Pancreas (tissue), 10 donors: ENCODE data around the gene KLHL8. TPM values are rescaled to one million over a fixed set of nuclear protein-coding genes. Genes with fewer than 3 reads are reported as not detected.
A peak's percentile ranks its signal among the peaks of the same experiment; 100 is the strongest.

Source experiments
- ATAC-seq, 4 donors: fragments of 200-7000 bp; cut with Tn5 transposase; one replicate each; pipeline versions ENCODE4 v1.8.0 to v1.9.1; 2020; ENCODE audit warnings: mild to moderate bottlenecking in 4 of 4, moderate library complexity in 4 of 4
- DNase-seq, 6 donors: peaks; one replicate each; pipeline ENCODE4 v3.0.0-alpha.2; 2020
- FAIRE-seq: peaks from 2 replicates; lab custom pipeline; 2012; peaks lifted over from hg19 to GRCh38; lab: Jason Lieb, UNC
- H3K27ac ChIP-seq, 4 donors: fragments of 200-600 bp; sonication (generic); 1 replicate in 3 of 4; 2 replicates in 1 of 4; pipeline versions ENCODE4 v1.5.0 to v1.8.0; 2020
- H3K27me3 ChIP-seq, 4 donors: fragments of 200-600 bp; one replicate each; pipeline ENCODE4 v1.8.0; 2021
- H3K36me3 ChIP-seq, 3 donors: fragments of 200-600 bp; sonication (generic) in 1 of 3; one replicate each; pipeline versions ENCODE4 v1.5.0 to v1.8.0; 2020 to 2021
- H3K4me1 ChIP-seq, 3 donors: fragments of 200-600 bp; one replicate each; pipeline ENCODE4 v1.8.0; 2021
- H3K4me3 ChIP-seq, 4 donors: fragments of 200-600 bp; sonication (generic) in 2 of 4; one replicate each; pipeline versions ENCODE4 v1.5.0 to v1.8.0; 2020 to 2021
- H3K9me3 ChIP-seq, 4 donors: fragments of 200-600 bp; one replicate each; pipeline ENCODE4 v1.8.0; 2021
- WGBS, 2 donors: extraction: QIAGEN DNeasy Blood & Tissue Kit; methylation state at CpG; one replicate each; pipeline ENCODE4 v1.1.7; 2013; 5-methylcytosine and 5-hydroxymethylcytosine counted together
- intact Hi-C, 3 donors: fragments of 100-400 bp; cut with DNase I; formaldehyde crosslinking; loops; one replicate each; pipeline versions ENCODE4 v1.11.1 to v1.14.2; 2022
- polyA plus RNA-seq, 2 donors: library from polyadenylated mRNA; stranded (reverse); fragments of 200-250 nt; gene quantifications; one replicate each; pipeline ENCODE4 v1.2.3, GENCODE V29; 2013
- total RNA-seq, 6 donors: library from RNA; stranded (reverse); fragmentation: NEBNext Ultra II Directional in 4 of 6; extraction: Animal tissue kit (Norgen Biotek cat#: 25700) in 4 of 6; gene quantifications; one replicate each; pipeline versions ENCODE4 v1.2.1 to v1.2.4, GENCODE V29; 2021 to 2023
- TF ChIP-seq, protein P1 (sequence below), 4 donors: fragments of 200-600 bp; sonication (generic) in 3 of 4; IDR thresholded peaks; one replicate each; pipeline versions ENCODE4 v1.5.0 to v1.8.0; 2021; ENCODE audit warnings: antibody characterized with exemption in 4 of 4
- donor health status: healthy with polysubstance abuse.
- donor health status: DM: no; HTN: no; CAD: no; lungs with moderate emphysema.
- donor health status: DM: no; HTN: no; CAD: no.
- donor health status: control.
- donor health status: control.
- donor health status: Bipolar disorder and iron deficiency.
- donor health status: DM: yes; HTN: yes; CAD: no.
- donor health status: DM: no; HTN: no; CAD: no.
- donor health status: DM: no; HTN: no; CAD: no.
- donor health status: DM: yes; HTN: yes; CAD: no.

KLHL8 gene
- total and polyA plus RNA-seq, 8 donors, result 1.7 to 9.8 (median 5.5) TPM

DNA sequence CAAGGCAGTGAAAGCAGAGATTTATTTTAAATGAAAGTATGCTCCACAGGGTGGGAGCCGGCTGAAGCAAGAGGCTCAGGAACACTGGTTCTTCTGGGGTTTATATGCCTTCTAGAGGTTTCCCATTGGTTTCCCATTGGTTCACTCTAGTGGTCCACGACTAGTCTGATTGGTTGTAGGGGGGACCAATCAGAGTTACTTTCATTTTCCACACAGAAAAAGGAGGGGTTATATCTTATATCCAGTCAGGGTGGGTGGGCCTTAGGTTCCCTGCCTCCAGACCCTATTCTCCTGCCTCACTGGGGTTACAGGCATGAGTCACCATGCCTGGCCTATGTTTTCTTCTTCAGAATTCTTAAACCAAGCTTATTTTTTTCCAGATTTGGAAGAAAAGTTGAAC lies 101.6 kb downstream of the KLHL8 start:
- no peak for DNase-seq
- TF ChIP-seq, protein P1, sequence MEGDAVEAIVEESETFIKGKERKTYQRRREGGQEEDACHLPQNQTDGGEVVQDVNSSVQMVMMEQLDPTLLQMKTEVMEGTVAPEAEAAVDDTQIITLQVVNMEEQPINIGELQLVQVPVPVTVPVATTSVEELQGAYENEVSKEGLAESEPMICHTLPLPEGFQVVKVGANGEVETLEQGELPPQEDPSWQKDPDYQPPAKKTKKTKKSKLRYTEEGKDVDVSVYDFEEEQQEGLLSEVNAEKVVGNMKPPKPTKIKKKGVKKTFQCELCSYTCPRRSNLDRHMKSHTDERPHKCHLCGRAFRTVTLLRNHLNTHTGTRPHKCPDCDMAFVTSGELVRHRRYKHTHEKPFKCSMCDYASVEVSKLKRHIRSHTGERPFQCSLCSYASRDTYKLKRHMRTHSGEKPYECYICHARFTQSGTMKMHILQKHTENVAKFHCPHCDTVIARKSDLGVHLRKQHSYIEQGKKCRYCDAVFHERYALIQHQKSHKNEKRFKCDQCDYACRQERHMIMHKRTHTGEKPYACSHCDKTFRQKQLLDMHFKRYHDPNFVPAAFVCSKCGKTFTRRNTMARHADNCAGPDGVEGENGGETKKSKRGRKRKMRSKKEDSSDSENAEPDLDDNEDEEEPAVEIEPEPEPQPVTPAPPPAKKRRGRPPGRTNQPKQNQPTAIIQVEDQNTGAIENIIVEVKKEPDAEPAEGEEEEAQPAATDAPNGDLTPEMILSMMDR (IDR thresholded peaks at IDR 0.05), result no peak
- Histone ChIP-seq H3K36me3 (peaks cover 0 to 57% (median 11%) of the 10 kb centered on the region in 3 donors), H3K9me3 (no peaks in the 10 kb centered on the region), H3K4me3 (no peak overlapping the region), H3K27me3 (no peaks in the 10 kb centered on the region), H3K4me1 (peaks cover 0 to 6% (median 4%) of the 10 kb centered on the region in 3 donors), H3K27ac (no peak overlapping the region)
- intact Hi-C loops, result loop anchor here in 1 of 3 donors (10.0 kb wide), 1 partner anchor 194 kb away; no protein-coding TSS in a partner anchor
- FAIRE-seq, result no peak
- 86 to 92% methylated on average over 2 of the region's 2 CpGs for WGBS, 2 donors
- ATAC-seq, result peak in 1 of 4 donors; percentile 12

DNA sequence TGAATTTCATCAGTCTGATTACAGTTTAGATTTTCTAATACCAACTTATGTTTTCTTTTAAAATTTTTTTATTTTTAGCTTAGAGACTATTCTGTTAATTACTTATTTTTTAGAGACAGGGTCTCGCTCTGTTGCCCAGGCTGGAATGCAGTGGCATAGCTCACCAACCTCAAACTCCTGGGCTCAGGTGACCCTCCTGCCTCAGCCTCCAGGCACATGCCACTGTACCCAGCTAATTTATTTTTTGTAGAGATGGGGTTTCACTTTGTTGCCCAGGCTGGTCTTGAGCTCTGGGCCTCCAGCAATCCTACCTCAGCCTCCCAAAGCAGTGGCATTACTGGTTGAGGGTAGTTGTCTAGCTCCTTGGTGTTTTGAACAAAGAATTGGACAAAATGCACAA lies 102.0 kb downstream of the KLHL8 start:
- intact Hi-C loops, result loop anchor here in 1 of 3 donors (10.0 kb wide), 1 partner anchor 194 kb away; no protein-coding TSS in a partner anchor
- Histone ChIP-seq H3K4me3 (no peak overlapping the region), H3K27me3 (no peaks in the 10 kb centered on the region), H3K9me3 (no peaks in the 10 kb centered on the region), H3K27ac (peak overlapping the region in 1 of 4 donors; percentile 28), H3K4me1 (peaks cover 0 to 6% (median 4%) of the 10 kb centered on the region in 3 donors), H3K36me3 (peaks cover 0 to 57% (median 11%) of the 10 kb centered on the region in 3 donors)
- DNase-seq (no peak), FAIRE-seq (no peak), ATAC-seq (no peak)
- 97 to 100% methylated on average over 1 of the region's 1 CpG for WGBS, 2 donors
- TF ChIP-seq, protein P1 (IDR thresholded peaks at IDR 0.05), result no peak

DNA sequence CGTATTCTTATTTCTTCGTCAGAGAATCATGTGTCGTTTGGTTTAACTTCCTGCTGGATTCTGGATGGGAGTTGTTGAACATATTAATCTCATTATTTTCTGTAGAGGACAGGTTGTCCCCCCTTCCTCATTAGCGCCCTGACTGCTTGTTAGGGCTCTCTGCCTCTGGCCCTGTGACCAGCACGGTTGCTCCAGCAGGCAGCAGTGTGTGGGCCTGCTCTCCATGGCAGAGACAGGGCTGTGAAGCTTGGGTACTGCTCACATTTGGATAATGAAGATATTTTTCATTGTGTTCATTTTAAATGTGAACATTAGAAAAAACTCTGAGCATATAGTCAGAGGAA lies 102.7 kb downstream of the KLHL8 start:
- intact Hi-C loops, result loop anchor here in 1 of 3 donors (10.0 kb wide), 1 partner anchor 193 kb away; no protein-coding TSS in a partner anchor
- peaks cover 0 to 6% (median 4%) of the 10 kb centered on the region in 3 donors for H3K4me1 ChIP-seq
- TF ChIP-seq, protein P1 (IDR thresholded peaks at IDR 0.05), result no peak
- no peak for DNase-seq
- FAIRE-seq, result no peak
- H3K27me3 ChIP-seq, result no peaks in the 10 kb centered on the region
- H3K9me3 ChIP-seq, result no peaks in the 10 kb centered on the region
- H3K27ac ChIP-seq, result peak overlapping the region in 3 of 4 donors; percentile 18 to 38 (median 18)
- WGBS, 2 donors, result 63 to 66% methylated on average over 5 of the region's 5 CpGs
- peaks cover 0 to 57% (median 11%) of the 10 kb centered on the region in 3 donors for H3K36me3 ChIP-seq
- peak in 3 of 4 donors; percentile 20 to 57 (median 52) for ATAC-seq
- no peak overlapping the region for H3K4me3 ChIP-seq

DNA sequence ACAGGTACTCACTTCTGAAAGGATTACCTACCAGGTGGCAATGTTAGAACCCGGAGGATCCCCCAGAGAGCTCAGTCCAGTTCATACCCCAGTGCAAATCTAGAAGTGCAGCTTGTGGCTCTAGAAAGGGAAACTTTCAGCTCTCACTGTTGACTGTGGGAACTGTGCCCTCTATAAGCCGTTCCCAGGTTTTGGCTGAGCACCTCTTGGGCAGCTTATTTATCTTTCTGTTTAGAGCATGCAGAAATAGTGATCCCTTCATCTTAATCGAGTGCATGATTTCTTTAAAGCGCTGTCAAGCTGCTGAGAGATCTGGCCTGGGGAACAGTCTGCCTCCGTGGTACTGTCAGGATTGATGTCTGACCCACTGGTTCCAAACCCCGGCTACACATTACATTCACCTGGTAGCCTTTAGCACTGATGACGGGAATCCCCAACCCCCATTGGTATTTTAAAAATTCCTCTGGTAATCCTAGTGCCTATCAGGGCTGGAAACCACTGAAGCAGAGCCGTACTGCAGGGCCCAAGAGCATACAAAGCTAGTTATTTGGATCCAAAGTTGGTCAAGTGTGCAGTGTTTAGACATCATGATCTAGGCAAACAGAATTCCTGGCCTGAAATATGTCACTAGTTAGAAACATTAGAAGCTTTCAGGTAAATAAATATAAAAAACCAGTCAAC lies 103.2 kb downstream of the KLHL8 start:
- TF ChIP-seq, protein P1 (IDR thresholded peaks at IDR 0.05), result no peak
- DNase-seq, result no peak
- ATAC-seq, result peak; percentile 23 to 54 (median 36)
- WGBS, 2 donors, result 56 to 57% methylated on average over 8 of the region's 8 CpGs
- Histone ChIP-seq H3K36me3 (peaks cover 0 to 57% (median 11%) of the 10 kb centered on the region in 3 donors), H3K27ac (peak overlapping the region in 2 of 4 donors; percentile 18 to 38), H3K27me3 (no peaks in the 10 kb centered on the region), H3K9me3 (no peaks in the 10 kb centered on the region), H3K4me3 (no peak overlapping the region), H3K4me1 (peaks cover 0 to 6% (median 0%) of the 10 kb centered on the region in 3 donors)
- no peak for FAIRE-seq
- intact Hi-C loops, result loop anchor here in 1 of 3 donors (10.0 kb wide), 1 partner anchor 192 kb away; no protein-coding TSS in a partner anchor
